Kidney tubule cell (primary cell): ENCODE data around the gene RPL18A.
"Not testable (repeated sequence)": the region's sequence is repeated elsewhere in the genome, so short reads cannot be mapped to it uniquely, and the experiment has no call there.

Experiments
- DNase-seq: peaks from one replicate; pipeline ENCODE4 v3.0.0-alpha.2; 2018; ENCODE audit warnings: low spot score

RPL18A gene

GRCh38 chr19:17866964-17867486 lies 7.3 kb downstream of the RPL18A start:
- DNase-seq, result no peak

GRCh38 chr19:17868669-17869068 lies 9.0 kb downstream of the RPL18A start:
- no peak for DNase-seq

GRCh38 chr19:17869114-17869608 lies 9.5 kb downstream of the RPL18A start:
- no peak for DNase-seq

- no peak for DNase-seq
Measured at GRCh38 chr19:17871032-17871877, 11.5 kb downstream of the RPL18A start.

- DNase-seq, result no peak
Measured at GRCh38 chr19:17871878-17872250, 12.2 kb downstream of the RPL18A start, which contains the start of gene SLC5A5. Gene SLC5A5, plus strand, starts transcription at chr19:17871945. Its CDS starts 375 bp downstream, at chr19:17872320.

GRCh38 chr19:17872251-17873001 lies 12.7 kb downstream of the RPL18A start:
- DNase-seq, result no peak

GRCh38 chr19:17873786-17874757 lies 14.4 kb downstream of the RPL18A start:
- peak; percentile 39 for DNase-seq

- DNase-seq, result no peak
Measured at GRCh38 chr19:17874758-17875135, 15.0 kb downstream of the RPL18A start.

GRCh38 chr19:17877696-17878095 lies 18.0 kb downstream of the RPL18A start:
- no peak for DNase-seq

GRCh38 chr19:17879466-17879865 lies 19.8 kb downstream of the RPL18A start:
- DNase-seq, result no peak

- DNase-seq, result no peak
Measured at GRCh38 chr19:17881701-17882100, 22.0 kb downstream of the RPL18A start.

GRCh38 chr19:17883627-17884410 lies 24.1 kb downstream of the RPL18A start:
- DNase-seq, result no peak

GRCh38 chr19:17886515-17886914 lies 26.8 kb downstream of the RPL18A start:
- no peak for DNase-seq

- not testable (repeated sequence) for DNase-seq
Measured at GRCh38 chr19:17887221-17887620, 27.5 kb downstream of the RPL18A start.

- no peak for DNase-seq
Measured at GRCh38 chr19:17888260-17888659, 28.6 kb downstream of the RPL18A start.

- peak; percentile 26 for DNase-seq
Measured at GRCh38 chr19:17889609-17890214, 30.0 kb downstream of the RPL18A start.

- no peak for DNase-seq
Measured at GRCh38 chr19:17893766-17894165, 34.1 kb downstream of the RPL18A start.

GRCh38 chr19:17902701-17903100 lies 43.0 kb downstream of the RPL18A start:
- no peak for DNase-seq

GRCh38 chr19:17908244-17908643 lies 48.5 kb downstream of the RPL18A start:
- DNase-seq, result no peak

GRCh38 chr19:17909003-17909732 lies 49.5 kb downstream of the RPL18A start:
- DNase-seq, result no peak
